HEK293 (cell line): ENCODE measurements around the gene TOP3A.

Source experiments
- YY1 ChIP-seq: fragments of 450-650 bp; formaldehyde crosslinking; IDR thresholded peaks from 2 replicates; pipeline ENCODE4 v1.5.1; 2018; ENCODE audit warnings: missing biosample characterization, missing genetic modification characterization
- ZBTB1 ChIP-seq: fragments of 450-650 bp; formaldehyde crosslinking; IDR thresholded peaks from 2 replicates; pipeline ENCODE4 v1.5.1; 2016; ENCODE audit warnings: missing biosample characterization, missing genetic modification characterization
- ZBTB11 ChIP-seq: fragments of 450-650 bp; formaldehyde crosslinking; conservative IDR thresholded peaks from 2 replicates; pipeline ENCODE4 v1.5.1; 2016; ENCODE audit warnings: low read depth, missing biosample characterization, missing genetic modification characterization
- ZNF10 ChIP-seq: fragments of 450-650 bp; formaldehyde crosslinking; IDR thresholded peaks from 2 replicates; pipeline ENCODE4 v1.5.1; 2017; ENCODE audit warnings: missing biosample characterization, missing genetic modification characterization
- ZNF341 ChIP-seq: fragments of 450-650 bp; formaldehyde crosslinking; IDR thresholded peaks from 2 replicates; pipeline ENCODE4; 2016; ENCODE audit warnings: low read depth, missing biosample characterization, missing genetic modification characterization
- ZNF510 ChIP-seq: fragments of 450-650 bp; formaldehyde crosslinking; IDR thresholded peaks from 2 replicates; pipeline ENCODE4 v1.5.1; 2018; ENCODE audit warnings: mild to moderate bottlenecking, missing genetic modification characterization, missing biosample characterization; ENCODE audit not compliant: insufficient replicate concordance
- TF ChIP-seq, protein P1 (sequence below): fragments of 450-650 bp; formaldehyde crosslinking; IDR thresholded peaks from 2 replicates; pipeline ENCODE4 v1.5.1; 2016; ENCODE audit warnings: missing biosample characterization, missing genetic modification characterization

- TF ChIP-seq, protein P1, sequence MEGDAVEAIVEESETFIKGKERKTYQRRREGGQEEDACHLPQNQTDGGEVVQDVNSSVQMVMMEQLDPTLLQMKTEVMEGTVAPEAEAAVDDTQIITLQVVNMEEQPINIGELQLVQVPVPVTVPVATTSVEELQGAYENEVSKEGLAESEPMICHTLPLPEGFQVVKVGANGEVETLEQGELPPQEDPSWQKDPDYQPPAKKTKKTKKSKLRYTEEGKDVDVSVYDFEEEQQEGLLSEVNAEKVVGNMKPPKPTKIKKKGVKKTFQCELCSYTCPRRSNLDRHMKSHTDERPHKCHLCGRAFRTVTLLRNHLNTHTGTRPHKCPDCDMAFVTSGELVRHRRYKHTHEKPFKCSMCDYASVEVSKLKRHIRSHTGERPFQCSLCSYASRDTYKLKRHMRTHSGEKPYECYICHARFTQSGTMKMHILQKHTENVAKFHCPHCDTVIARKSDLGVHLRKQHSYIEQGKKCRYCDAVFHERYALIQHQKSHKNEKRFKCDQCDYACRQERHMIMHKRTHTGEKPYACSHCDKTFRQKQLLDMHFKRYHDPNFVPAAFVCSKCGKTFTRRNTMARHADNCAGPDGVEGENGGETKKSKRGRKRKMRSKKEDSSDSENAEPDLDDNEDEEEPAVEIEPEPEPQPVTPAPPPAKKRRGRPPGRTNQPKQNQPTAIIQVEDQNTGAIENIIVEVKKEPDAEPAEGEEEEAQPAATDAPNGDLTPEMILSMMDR (tag by site-specific recombination), result no peak
- TF ChIP-seq ZBTB1 (no peak), ZBTB11 (tag by site-specific recombination) (no peak), ZNF10 (tag by site-specific recombination) (no peak), ZNF510 (no peak), ZNF341 (tag by site-specific recombination) (no peak), YY1 (tag by site-specific recombination) (no peak)
Measured at GRCh38 chr17:18320301-18320700, 5.5 kb upstream of the TOP3A start.
